HG03108 (cell line): ENCODE measurements around the gene KYAT1.

Source experiments
- ATAC-seq: cut with Tn5 transposase; IDR thresholded peaks from one replicate; pipeline ENCODE4 v1.9.1; 2021; ENCODE audit warnings: moderate library complexity; ENCODE audit not compliant: unreplicated experiment

The KYAT1 gene

DNA sequence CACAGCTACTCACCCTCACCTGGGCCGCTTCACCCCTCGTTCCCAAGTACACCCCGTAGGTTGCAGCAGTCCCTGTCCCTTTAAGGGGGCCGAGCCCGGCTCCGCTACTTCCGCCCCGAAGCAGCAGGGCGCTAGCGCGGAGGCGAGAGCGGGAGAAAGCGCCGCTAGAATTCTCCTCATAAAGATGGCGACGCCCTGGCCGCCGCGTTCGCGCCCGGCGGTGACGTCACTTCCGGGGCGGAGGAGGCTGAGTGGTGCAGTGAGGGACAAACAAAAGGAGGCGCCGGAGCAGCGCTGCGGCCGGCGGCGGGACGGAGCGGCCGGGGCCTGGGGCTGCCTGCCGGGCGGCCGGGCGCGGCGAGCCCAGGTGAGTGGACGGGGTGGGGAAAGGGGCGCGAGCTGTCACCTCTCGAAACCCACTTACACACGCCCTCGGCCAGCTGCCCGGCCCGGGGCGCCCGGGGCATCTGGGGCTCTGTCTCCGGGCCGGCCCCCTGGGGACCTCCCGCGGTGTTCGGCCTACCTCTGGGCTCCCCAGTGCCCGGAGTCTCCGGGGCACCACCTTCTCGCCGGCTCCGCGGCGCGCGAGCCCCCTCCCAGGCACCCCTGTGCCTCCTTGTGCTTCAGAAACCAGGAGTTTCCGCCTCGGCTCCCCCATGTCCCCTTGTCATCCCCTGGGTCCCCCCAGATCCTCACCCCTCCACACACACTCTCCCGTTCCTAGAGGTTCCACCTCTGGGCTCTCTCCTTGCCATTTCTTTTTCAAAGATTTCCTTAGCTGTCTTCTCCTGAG lies at the start of gene KYAT1, which contains the start of gene LRRC8A:
KYAT1 (minus strand) TSS at position 67 of the 793 bp plus-strand sequence. CDS start 36,545 bp downstream, outside the sequence.
LRRC8A (plus strand) TSS at position 250 of the 793 bp plus-strand sequence. CDS start 25,032 bp downstream, outside the sequence.
- peak; percentile 88 for ATAC-seq

DNA sequence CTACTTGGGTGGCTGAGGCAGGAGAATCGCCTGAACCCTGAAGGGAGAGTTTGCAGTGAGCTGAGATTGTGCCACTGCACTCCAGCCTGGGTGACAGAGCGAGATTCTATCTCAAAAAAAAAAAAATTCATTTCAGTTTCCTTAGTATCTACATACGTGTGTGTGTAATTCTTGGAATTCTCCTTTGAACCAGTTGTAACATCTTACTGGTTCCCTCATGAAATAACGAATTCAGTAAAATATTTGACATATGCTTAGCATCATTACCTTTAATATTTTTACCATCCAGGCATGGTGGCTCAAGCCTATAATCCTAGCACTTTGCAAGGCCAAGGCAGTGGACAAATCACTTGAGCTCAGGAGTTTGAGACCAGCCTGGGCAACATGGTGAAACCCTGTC lies 47.8 kb upstream of the KYAT1 start:
- ATAC-seq, result no peak

DNA sequence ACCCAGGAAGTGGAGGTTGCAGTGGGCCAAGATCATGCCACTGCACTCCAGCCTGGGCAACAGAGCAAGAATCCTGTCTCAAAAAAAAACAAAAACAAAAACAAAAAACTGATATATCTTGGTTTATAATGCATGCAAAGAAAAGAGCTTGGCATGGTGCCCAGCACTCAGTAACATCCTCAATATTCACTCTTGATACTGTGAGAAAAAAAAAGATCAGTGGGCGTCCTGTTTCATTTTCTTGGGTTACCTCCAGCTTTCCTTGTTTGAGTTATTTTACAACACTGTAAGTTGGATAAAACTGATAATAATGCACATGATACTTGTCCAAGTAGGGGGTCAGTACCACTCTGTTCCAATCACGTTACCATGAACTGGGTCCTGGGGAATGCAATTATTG lies 46.9 kb upstream of the KYAT1 start:
- ATAC-seq, result no peak

DNA sequence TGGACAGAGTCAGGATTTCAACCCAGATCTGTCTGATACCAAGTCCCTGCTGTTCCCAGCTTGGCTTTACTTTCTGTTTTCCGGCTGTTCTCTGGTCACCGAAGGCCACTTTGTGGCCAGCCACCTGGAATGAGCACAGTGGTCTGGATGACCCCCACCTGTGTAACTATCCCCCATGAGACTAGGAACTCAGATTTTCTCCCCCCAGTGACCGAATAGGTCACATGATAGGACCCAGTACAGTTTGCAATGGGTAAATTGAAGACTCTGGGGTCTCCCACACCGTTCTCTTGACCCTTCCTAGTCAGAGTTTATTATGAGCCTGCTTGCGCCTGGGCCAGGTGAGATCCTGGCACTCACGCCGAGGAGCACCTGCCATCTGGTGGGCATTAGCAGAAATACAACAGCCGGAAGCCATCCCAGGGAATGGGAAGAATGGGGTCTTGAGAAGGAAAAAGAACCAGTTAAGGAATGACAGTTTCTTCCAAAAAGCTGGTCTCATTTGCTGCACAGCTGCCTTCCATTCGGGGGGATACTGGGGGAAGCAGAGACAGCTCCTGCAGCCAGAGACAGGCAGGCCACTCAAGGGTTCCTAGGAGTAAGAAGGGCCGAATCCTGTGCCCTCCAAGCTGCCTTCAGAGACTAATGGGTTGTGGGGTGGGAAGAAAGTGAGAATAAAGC lies 46.1 kb upstream of the KYAT1 start:
- ATAC-seq, result no peak

DNA sequence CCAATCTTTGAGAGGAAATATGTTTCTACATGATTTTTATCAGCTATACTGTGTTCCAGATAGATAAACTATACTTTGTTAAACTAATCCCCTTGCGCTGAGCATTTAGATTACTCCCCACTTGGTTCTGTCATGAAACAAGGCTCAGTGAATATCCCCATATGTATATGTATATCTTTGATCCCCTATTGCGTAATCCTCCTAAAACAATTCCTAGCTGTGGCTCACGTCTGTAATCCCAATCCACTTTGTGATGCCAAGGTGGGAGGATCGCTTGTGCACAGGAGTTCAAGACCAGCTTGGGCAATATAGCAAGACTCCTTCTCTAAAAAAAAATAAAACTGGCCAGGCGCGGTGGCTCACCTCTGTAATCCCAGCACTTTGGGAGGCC lies 41.7 kb upstream of the KYAT1 start:
- no peak for ATAC-seq

DNA sequence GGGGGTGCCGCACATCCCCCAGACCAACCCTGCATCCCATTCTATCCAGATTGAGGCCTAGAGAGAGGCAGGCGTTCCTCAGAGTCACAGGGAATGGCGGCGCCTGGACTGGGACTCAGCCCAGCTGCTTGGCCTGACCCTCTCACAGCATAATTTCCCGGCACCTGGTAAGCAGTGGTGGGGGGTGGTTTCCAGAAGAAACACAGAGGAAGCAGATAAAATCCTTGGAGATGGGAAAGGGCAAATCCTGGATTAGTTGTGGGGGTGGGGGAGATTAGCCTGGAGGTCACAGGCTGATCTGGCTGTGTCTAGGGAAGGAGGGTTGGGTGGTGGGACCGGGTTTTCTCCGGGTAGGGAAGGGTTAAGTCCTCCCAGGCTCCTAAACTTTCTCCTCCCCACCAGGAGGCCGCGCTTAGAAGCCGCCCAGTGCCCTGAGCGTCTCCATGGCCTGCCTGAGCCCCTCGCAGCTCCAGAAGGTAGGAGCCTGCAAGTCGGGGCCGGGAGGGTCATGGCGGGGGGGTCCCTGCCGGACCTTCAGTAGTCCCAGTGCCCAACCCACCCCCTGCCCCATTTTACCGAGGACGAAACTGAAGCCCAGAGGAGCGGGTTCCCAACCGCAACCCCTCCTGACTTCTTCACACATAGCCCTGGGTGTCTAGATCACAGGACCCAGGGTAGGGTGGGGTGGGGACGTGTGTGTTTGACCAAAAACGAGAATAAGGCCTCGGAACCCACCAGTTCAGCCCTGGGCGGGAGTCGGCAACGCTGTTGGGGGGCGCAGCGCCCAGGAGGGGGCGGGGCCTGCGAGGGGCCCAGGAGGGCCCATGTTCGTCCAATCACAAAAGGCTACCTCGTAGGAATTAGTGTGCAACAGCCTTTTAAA lies 40.4 kb upstream of the KYAT1 start:
- no peak for ATAC-seq

DNA sequence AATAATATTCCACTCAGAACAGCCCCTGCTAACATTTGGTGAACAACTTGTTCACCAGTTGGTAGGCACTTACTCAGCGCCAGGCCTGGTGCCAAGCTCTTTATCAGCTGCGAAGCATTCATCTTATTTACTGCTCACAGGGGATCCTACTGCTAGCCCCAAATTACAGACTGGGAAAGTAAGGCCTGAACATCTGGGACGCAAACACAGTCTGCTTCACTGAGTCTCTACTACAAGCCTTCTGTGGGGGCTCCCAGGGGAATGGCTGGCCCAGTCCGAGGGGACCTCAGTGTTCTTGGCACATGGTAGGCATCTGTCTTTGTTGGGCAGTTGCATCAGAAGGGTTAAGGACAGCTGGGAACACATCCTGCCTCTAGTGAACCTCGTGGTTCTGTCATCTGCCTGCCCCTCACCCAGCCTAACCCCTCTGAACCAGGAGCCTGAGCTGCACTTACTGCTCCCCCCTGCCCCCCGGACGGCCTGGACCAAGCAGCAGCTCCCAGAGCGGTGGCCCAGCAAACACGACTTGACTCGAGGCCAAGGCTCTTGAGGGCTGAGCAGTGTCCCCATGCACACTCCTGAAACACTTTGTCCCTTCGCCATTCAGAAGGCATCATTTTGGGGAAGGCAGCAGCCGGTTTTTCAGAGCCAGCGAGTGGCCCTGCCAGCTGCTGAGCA lies 38.8 kb upstream of the KYAT1 start, which contains the start of gene PHYHD1:
PHYHD1 (plus strand) TSS at position 602 of the 678 bp plus-strand sequence. CDS start 1,342 bp downstream, outside the sequence.
- ATAC-seq, result no peak

DNA sequence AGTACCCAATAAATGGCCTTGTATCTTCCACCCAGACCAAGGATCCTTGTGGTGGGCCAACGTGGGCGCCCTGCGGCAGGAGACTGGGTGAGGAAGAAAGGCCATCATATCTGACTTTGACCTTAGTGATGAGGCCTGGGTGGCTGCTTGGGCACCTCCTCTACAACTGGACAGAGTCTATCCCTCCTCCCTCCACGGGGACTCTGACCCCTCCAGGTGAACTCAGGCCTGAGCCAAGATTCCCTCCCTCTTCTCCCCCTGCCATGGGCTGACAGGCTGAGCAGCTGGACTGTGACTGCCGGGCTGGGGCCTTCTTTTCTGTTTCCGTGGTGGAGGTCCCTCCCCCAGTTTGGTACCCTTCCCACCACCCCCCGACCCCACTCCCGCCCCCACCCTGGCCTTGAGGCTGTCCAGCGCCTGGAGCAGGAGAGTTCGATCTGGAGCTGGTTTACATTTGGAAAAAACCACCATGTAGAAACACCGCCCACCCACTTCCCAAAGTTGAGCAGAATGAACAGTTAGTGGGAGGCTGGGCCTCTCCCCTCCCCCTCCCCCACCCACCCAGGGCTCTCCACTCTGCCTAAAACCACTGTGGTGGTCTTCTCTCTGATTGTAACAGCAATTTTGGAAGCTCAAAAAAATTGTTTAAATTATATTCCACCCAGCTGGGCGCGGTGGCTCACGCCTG lies 37.8 kb upstream of the KYAT1 start:
- no peak for ATAC-seq

DNA sequence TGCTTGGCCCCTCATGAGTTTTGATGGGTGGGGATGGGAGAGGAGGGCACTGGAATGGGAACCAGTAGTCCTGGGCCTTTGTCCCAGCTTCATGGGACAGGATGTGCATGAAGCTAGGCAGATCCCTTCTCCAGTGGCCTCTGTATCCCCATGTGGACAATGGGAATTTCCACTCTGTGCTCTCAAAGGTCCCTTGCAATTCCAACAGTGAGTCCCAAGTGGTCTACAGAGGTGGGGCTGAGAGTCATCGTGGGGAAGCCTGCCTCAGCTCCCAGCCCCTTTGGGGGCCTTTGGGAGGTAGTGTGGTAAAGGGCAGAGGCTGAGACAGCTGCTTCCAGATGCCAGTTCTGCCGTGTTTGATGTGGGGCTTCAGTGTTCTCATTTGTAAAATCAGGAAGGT lies 37.2 kb upstream of the KYAT1 start:
- ATAC-seq, result no peak

DNA sequence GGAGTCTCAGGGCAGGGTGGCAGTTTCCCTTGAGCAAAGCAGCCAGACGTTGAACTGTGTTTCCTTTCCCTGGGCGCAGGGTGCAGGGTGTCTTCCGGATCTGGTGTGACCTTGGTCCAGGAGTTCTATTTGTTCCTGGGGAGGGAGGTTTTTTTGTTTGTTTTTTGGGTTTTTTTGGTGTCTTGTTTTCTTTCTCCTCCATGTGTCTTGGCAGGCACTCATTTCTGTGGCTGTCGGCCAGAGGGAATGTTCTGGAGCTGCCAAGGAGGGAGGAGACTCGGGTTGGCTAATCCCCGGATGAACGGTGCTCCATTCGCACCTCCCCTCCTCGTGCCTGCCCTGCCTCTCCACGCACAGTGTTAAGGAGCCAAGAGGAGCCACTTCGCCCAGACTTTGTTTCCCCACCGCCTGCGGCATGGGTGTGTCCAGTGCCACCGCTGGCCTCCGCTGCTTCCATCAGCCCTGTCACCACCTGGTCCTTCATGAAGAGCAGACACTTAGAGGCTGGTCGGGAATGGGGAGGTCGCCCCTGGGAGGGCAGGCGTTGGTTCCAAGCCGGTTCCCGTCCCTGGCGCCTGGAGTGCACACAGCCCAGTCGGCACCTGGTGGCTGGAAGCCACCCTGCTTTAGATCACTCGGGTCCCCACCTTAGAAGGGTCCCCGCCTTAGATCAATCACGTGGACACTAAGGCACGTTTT lies 35.5 kb upstream of the KYAT1 start:
- ATAC-seq, result no peak

DNA sequence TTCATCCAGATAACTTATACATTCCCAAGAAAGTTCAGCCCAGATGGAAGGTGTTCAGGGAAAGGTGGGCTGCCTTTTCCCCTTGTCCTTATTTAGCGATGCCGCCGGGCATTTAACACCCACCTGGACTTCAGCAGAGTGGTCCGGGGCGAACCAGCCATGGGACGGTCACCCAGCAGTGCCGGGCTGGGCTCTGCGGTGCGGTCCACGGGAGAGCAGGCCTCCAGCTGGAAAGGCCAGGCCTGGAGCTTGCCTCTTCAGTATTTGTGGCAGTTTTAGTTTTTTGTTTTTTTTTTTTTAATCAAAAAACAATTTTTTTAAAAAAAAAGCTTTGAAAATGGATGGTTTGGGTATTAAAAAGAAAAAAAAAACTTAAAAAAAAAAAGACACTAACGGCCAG lies 35.0 kb upstream of the KYAT1 start:
- ATAC-seq, result no peak

DNA sequence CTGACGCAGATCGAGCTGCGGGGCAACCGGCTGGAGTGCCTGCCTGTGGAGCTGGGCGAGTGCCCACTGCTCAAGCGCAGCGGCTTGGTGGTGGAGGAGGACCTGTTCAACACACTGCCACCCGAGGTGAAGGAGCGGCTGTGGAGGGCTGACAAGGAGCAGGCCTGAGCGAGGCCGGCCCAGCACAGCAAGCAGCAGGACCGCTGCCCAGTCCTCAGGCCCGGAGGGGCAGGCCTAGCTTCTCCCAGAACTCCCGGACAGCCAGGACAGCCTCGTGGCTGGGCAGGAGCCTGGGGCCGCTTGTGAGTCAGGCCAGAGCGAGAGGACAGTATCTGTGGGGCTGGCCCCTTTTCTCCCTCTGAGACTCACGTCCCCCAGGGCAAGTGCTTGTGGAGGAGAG lies 34.5 kb upstream of the KYAT1 start:
- no peak for ATAC-seq

DNA sequence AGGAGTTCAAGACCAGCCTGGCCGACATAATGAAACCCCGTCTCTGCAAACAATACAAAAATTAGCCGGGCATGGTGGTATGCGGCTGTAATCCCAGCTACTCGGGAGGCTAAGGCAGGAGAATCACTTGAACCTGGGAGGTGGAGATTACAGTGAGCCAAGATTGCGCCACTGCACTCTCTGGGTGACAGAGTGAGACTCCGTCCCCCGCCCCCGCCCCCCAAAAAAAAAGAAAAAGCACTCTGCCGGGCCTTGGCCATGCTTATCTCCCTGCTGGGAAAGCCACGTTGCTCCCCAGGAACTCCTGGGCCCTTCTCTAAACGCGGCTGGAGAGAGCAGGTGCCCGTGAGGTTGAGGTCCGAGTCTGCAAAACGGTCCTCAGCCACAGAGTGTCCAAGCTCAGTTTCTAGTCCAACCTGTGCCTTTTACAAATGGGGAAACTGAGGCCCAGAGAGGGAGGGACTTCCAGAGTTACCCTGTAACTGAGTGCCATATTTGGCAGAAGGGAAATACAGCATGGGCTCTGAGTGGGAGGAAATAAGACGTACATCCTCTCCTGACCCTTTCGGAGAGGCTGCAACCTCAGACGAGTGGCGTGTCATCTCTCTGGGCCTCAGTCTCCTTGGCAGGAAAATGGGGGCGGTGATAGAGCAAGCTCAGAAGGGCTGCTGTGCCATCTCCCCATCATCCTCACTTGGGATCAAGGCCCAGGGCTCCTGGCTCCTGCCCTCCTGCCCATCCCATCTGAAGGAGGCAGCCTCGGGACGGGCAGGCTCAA lies 32.4 kb upstream of the KYAT1 start:
- no peak for ATAC-seq

DNA sequence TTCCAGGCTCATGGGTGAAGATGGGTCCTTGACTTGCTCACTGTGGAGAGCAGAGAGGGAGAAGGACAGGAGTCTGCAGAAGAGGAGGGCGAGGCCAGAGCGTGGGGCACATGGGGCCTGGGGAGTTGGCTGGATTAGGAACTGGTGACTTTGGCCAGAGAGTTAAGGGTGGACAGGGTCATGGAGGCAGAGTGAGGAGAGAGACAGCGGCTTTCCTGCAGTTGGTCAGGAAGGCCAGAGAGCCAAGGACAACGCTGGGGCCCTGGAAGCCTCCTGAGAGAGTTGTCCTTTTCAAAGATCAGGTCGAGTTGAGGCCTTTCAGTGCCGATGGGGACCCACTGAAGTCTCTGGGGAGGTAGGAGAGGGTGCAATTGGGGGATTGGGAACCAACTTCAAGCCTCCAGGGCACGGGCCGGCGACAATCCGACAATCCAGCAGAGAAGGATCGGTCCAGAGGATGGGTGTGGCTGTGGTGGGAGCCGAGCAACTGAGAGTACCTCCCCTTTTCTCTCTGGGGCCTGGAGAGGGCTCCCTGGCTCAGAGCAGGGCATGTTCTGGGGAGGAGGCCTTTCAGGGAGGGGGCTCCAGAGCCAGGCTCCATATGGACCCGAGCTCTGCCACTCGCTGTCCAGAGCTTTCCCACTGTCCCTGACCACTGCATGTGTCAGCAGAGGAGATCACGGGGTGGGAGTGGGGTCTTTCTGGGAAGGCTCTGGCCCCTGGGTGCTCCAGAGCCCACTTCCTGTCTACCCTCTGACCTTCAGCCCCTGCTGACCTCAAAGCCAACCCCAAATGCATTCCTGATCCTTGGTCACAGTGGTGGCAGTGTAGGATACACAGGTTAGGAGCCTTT lies 31.5 kb upstream of the KYAT1 start:
- no peak for ATAC-seq

DNA sequence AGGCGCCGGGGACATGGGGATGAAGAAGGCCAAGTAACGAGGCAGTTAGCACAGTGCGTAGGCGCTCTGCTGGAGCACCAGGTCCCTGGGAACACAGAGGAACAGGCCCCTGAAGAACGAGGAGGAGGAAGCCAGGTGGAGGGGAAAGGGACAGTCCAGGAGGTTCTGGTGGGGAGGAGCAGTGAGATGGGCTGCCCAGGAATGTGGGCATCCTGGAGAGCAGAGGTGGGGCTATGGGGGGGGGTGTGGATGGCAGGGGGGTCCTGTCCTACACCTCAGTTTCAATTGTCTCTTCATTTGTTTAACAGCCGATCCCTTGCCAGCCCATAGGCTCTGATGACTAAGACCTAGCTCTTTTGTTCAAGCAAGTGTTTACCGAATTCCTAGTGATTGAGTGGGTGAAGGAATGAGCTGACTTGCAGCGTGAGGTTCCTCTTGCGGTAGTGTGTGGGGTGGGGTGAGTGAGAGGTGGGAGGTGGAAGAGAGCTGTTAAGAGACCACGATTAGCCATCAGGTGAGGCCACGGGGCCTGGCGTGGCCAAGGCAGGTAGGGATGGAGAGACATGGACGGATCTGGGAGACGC lies 30.6 kb upstream of the KYAT1 start:
- no peak for ATAC-seq

DNA sequence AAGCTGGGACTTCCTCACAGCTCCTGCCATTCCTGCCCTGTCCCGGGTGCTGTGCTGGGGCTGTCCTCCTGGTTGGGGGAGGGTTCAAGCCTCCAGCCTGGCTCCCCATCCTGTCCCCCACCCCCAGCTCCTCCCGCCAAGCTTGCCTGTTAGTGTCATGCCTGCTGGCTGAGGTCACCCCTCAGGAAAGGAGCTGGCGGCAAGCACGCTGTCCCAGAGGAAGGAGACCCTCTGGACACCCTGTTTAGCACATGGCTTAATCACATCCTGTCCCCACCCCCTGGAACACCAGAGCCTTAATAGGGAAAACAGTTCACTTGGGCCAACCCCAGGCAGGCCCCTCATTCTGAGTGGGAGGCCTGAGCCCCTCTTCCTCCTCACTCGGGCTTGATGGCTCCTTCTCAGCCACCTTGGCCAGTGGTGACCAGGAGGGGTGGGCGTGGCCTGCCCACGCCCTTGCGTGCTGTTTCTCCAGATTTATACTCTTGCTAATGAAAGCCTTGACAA lies 29.8 kb upstream of the KYAT1 start:
- no peak for ATAC-seq

DNA sequence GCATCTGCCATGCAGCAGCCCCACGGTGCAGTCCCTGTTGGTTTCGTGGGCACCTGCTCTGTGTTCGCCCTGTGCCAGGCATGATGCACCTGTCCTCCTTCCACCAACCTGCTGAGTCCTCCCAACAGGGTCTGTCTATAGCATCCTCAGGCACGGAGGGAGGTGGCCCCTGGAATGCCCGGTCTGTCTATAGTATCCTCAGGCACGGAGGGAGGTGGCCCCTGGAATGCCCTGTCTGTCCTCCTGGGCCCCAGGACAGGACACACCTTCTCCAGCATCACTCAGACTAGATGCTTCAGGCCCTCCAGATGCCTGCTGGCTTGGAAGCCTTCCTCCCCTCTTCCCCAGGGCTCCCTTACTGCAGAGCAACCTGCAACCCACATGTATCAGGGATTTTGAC lies 29.2 kb upstream of the KYAT1 start:
- ATAC-seq, result no peak
